MM.1S (cell line): ENCODE measurements around the gene CACHD1.

ENCODE experiments used
- EZH2 ChIP-seq: fragments of 300-600 bp; sonication (generic); optimal IDR thresholded peaks from 2 replicates; pipeline ENCODE3; 2017; ENCODE audit warnings: low read depth, mild to moderate bottlenecking, antibody characterized with exemption, low read length, mixed read lengths
- EZH2phosphoT487 ChIP-seq: fragments of 300-600 bp; sonication (generic); IDR thresholded peaks from 2 replicates; pipeline ENCODE4 v1.6.1; 2018; ENCODE audit warnings: antibody characterized with exemption, low read length
- TF ChIP-seq, protein P1 (sequence below): fragments of 300-600 bp; sonication (generic); IDR thresholded peaks from 2 replicates; pipeline ENCODE4 v1.5.1; 2016; ENCODE audit warnings: antibody characterized with exemption, low read length, mixed read lengths

DNA sequence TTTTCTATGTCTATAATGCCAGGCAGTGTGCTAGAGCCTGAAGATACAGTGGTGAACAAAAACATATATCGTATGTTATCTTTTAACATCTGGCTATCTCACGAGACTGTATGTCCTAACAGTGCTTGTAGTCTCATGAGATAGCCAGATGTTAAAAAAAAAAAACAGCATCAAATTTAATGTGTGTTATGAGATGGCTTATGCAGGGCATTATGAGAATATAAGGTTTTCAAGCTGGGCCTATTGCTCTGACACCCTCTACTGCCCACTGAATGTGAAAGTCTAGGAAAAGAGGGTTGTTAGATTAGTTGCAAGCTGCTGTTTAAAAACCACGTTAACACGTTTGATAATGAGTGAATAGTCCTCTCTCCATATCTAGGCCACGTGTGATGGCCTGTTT lies 109.8 kb downstream of the CACHD1 start:
- TF ChIP-seq, protein P1, sequence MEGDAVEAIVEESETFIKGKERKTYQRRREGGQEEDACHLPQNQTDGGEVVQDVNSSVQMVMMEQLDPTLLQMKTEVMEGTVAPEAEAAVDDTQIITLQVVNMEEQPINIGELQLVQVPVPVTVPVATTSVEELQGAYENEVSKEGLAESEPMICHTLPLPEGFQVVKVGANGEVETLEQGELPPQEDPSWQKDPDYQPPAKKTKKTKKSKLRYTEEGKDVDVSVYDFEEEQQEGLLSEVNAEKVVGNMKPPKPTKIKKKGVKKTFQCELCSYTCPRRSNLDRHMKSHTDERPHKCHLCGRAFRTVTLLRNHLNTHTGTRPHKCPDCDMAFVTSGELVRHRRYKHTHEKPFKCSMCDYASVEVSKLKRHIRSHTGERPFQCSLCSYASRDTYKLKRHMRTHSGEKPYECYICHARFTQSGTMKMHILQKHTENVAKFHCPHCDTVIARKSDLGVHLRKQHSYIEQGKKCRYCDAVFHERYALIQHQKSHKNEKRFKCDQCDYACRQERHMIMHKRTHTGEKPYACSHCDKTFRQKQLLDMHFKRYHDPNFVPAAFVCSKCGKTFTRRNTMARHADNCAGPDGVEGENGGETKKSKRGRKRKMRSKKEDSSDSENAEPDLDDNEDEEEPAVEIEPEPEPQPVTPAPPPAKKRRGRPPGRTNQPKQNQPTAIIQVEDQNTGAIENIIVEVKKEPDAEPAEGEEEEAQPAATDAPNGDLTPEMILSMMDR, result no peak
- TF ChIP-seq EZH2phosphoT487, result no peak
- no peak for TF ChIP-seq EZH2
